H1 (cell line): ENCODE data around the gene SMARCC1. TPM values are rescaled to one million over a fixed set of nuclear protein-coding genes. Genes with fewer than 3 reads are reported as not detected.

ENCODE experiments used
- FOSL1 ChIP-seq: IDR thresholded peaks from 2 replicates; pipeline ENCODE4 v1.6.1; 2011; ENCODE audit warnings: mild to moderate bottlenecking, low read depth, low read length, moderate library complexity; ENCODE audit not compliant: insufficient read depth
- GTF2F1 ChIP-seq: IDR thresholded peaks from 2 replicates; pipeline ENCODE4 v1.6.1; 2012; ENCODE audit warnings: low read depth, low read length, improper control_type of control experiment, borderline replicate concordance
- MAFK ChIP-seq: IDR thresholded peaks from 2 replicates; pipeline ENCODE4 v1.6.1; 2012; ENCODE audit warnings: low read depth, mild to moderate bottlenecking, improper control_type of control experiment, low read length
- MAX ChIP-seq: IDR thresholded peaks from 2 replicates; pipeline ENCODE4 v1.6.1; 2012; ENCODE audit warnings: inconsistent platforms
- NANOG ChIP-seq: IDR thresholded peaks from 2 replicates; pipeline ENCODE4 v1.6.1; 2011; ENCODE audit warnings: low read length, low read depth, mild to moderate bottlenecking, inconsistent platforms; ENCODE audit not compliant: insufficient read depth, poor library complexity, severe bottlenecking
- SP1 ChIP-seq: IDR thresholded peaks from 2 replicates; pipeline ENCODE4 v1.6.1; 2011; ENCODE audit warnings: low read depth, low read length
- polyA plus RNA-seq, 7 experiments: library from polyadenylated mRNA; depleted of rRNA in 3 of 7; stranded (reverse) in 5 of 7; unstranded in 2 of 7; fragments of >200 nt in 5 of 7; fragments of 200-250 nt in 2 of 7; gene quantifications; 1 replicate in 5 of 7; 2 replicates in 1 of 7; 4 replicates in 1 of 7; pipeline versions ENCODE4 v1.2.1 to v1.2.3, GENCODE V29; 2011 to 2013; ENCODE audit warnings: missing spikeins in 2 of 7, mixed read lengths in 2 of 7
- total RNA-seq: library from RNA; stranded (reverse); fragmentation: NEBNext Ultra II Directional; extraction: Animal tissue kit (Norgen Biotek cat#: 25700); gene quantifications from 2 replicates; pipeline ENCODE4 v1.2.1, GENCODE V29; 2021
- TF ChIP-seq, protein P1 (sequence below), 3 experiments: IDR thresholded peaks; 1 replicate in 2 of 3; 2 replicates in 1 of 3; pipeline versions ENCODE4 v1.5.1 to v1.6.1; 2011; ENCODE audit warnings: low read length in 3 of 3, mild to moderate bottlenecking in 3 of 3, inconsistent platforms in 2 of 3, low read depth in 1 of 3, moderate library complexity in 1 of 3; ENCODE audit not compliant: insufficient read depth in 1 of 3; ENCODE audit errors: control extremely low read depth in 1 of 3

Gene SMARCC1
- total and polyA plus RNA-seq, 2 of the 8 experiments (the other 6 are each of a cell fraction or from before 2014, with no cell fraction given): 64.1 to 335 TPM

- no peak for TF ChIP-seq SP1
- TF ChIP-seq FOSL1: no peak
- no peak for TF ChIP-seq NANOG
- no peak for TF ChIP-seq MAFK
- TF ChIP-seq, protein P1, sequence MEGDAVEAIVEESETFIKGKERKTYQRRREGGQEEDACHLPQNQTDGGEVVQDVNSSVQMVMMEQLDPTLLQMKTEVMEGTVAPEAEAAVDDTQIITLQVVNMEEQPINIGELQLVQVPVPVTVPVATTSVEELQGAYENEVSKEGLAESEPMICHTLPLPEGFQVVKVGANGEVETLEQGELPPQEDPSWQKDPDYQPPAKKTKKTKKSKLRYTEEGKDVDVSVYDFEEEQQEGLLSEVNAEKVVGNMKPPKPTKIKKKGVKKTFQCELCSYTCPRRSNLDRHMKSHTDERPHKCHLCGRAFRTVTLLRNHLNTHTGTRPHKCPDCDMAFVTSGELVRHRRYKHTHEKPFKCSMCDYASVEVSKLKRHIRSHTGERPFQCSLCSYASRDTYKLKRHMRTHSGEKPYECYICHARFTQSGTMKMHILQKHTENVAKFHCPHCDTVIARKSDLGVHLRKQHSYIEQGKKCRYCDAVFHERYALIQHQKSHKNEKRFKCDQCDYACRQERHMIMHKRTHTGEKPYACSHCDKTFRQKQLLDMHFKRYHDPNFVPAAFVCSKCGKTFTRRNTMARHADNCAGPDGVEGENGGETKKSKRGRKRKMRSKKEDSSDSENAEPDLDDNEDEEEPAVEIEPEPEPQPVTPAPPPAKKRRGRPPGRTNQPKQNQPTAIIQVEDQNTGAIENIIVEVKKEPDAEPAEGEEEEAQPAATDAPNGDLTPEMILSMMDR (IDR thresholded peaks at IDR 0.05; ENCODE audit: control extremely low read depth in 1 of 3, insufficient read depth in 1 of 3, low read depth in 1 of 3, low read length in 3 of 3): no peak
- TF ChIP-seq GTF2F1: no peak
- no peak for TF ChIP-seq MAX
These were observed 140.0 kb downstream of the SMARCC1 start (continued) for GRCh38 chr3:47641739-47642138.
